Measurements from ENCODE around the gene PRR9. TPM values are rescaled to one million over a fixed set of nuclear protein-coding genes. Genes with fewer than 3 reads are reported as not detected.

PRR9 gene
- total RNA-seq, 1 experiment from 2014 or later = not detected

DNA sequence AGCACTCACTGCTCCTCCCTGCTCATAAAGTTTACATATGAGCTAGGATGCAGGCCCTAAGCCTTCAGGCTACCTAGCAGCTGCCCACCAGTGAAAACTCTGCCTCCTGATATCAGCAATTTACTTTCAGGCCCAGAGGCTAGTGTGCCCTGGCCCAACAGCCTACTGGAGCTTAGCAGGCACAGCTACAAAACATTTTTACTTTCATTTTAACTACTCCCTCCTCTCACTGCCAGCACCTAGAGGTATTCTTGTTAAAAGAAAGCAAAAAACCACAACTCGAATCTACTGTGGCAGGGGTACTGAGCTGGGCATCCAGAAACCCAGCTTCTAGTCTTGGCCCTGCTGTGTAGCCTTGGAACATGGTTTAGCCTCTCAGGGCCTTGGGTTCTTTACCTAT lies 36.3 kb downstream of the PRR9 start:
- CTCF ChIA-PET = no interaction called here
- no peak for ATAC-seq
- no peaks in the 10 kb centered on the region for H3K9me3 ChIP-seq (ENCODE audit: control insufficient read depth, insufficient read depth, low read depth, low read length)

DNA sequence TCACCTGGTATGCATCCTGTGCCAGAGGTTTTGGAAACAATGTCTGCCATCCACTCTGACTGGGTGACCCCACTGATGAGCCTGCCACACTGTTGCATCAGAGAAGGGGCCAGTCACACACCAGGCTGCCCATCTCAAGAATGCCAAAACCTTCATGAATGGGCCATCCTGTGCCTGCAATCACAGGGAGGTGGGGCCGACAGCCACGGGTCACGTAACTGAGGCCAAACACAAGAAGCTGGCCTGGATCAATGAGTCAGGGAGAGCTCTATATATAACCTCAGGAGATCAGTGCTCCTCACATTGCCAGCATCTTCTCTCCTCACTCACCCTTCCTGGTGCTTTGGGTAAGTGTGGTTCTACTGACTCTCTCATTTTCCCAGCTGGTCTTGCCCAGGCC lies 42.0 kb downstream of the PRR9 start, which contains the start of gene LORICRIN:
TSS of gene LORICRIN (plus strand) at position 301 of the 400 bp plus-strand sequence. CDS start 1,263 bp downstream, outside the sequence.
- Histone ChIP-seq H3K4me3 (ENCODE audit: low read depth in 2 of 2, low read length in 2 of 2) (no peak within 1 kb of the TSS), H3K36me3 (ENCODE audit: control insufficient read depth, insufficient read depth, low read length) (no peaks in the 10 kb centered on the region), H3K27ac (ENCODE audit: low read length) (no peak within 1 kb of the TSS), H3K27me3 (ENCODE audit: control insufficient read depth, insufficient read depth, low read length) (peaks cover 27% of the 10 kb centered on the region), H3K4me1 (ENCODE audit: control insufficient read depth, insufficient read depth, low read length) (0 out of 2 replicates have a peak, but pooled peaks cover 2% of the 10 kb centered on the region), H3K9me3 (ENCODE audit: control insufficient read depth, insufficient read depth, low read depth, low read length) (no peaks in the 10 kb centered on the region)
- no TSS peak for BruUV-seq (replicated peaks)
- intact Hi-C loops (cut with micrococcal nuclease; ENCODE audit: unreplicated experiment) = no loop called here
- DNase-seq (ENCODE audit: low read depth, low spot score) (no peak), ATAC-seq (no peak)
- no peak for TF ChIP-seq TCF7L2 (IDR thresholded peaks at IDR 0.05; ENCODE audit: low read depth, low read length)
- TF ChIP-seq, protein P1, sequence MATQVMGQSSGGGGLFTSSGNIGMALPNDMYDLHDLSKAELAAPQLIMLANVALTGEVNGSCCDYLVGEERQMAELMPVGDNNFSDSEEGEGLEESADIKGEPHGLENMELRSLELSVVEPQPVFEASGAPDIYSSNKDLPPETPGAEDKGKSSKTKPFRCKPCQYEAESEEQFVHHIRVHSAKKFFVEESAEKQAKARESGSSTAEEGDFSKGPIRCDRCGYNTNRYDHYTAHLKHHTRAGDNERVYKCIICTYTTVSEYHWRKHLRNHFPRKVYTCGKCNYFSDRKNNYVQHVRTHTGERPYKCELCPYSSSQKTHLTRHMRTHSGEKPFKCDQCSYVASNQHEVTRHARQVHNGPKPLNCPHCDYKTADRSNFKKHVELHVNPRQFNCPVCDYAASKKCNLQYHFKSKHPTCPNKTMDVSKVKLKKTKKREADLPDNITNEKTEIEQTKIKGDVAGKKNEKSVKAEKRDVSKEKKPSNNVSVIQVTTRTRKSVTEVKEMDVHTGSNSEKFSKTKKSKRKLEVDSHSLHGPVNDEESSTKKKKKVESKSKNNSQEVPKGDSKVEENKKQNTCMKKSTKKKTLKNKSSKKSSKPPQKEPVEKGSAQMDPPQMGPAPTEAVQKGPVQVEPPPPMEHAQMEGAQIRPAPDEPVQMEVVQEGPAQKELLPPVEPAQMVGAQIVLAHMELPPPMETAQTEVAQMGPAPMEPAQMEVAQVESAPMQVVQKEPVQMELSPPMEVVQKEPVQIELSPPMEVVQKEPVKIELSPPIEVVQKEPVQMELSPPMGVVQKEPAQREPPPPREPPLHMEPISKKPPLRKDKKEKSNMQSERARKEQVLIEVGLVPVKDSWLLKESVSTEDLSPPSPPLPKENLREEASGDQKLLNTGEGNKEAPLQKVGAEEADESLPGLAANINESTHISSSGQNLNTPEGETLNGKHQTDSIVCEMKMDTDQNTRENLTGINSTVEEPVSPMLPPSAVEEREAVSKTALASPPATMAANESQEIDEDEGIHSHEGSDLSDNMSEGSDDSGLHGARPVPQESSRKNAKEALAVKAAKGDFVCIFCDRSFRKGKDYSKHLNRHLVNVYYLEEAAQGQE (IDR thresholded peaks at IDR 0.05; ENCODE audit: insufficient read depth in 1 of 2, low read depth in 2 of 2, low read length in 1 of 2) = no peak
- no peak for TF ChIP-seq SIN3A (IDR thresholded peaks at IDR 0.05; ENCODE audit: borderline replicate concordance, insufficient read depth, low read depth, low read length)
- no peak for TF ChIP-seq POLR2AphosphoS5 (IDR thresholded peaks at IDR 0.05; ENCODE audit: low read depth, low read length)
- TF ChIP-seq, protein P2, sequence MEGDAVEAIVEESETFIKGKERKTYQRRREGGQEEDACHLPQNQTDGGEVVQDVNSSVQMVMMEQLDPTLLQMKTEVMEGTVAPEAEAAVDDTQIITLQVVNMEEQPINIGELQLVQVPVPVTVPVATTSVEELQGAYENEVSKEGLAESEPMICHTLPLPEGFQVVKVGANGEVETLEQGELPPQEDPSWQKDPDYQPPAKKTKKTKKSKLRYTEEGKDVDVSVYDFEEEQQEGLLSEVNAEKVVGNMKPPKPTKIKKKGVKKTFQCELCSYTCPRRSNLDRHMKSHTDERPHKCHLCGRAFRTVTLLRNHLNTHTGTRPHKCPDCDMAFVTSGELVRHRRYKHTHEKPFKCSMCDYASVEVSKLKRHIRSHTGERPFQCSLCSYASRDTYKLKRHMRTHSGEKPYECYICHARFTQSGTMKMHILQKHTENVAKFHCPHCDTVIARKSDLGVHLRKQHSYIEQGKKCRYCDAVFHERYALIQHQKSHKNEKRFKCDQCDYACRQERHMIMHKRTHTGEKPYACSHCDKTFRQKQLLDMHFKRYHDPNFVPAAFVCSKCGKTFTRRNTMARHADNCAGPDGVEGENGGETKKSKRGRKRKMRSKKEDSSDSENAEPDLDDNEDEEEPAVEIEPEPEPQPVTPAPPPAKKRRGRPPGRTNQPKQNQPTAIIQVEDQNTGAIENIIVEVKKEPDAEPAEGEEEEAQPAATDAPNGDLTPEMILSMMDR (IDR thresholded peaks at IDR 0.05) = no peak
- CTCF ChIA-PET = no interaction called here
- in situ Hi-C loops (cut with HindIII; ENCODE audit: low pct_unique_long_range_greater_than_20kb, low sequenced_read_pairs) = no loop called here
- POLR2A ChIA-PET = no interaction called here

More for the DNA sequence above, 36.3 kb downstream of the PRR9 start:
- Histone ChIP-seq H3K27me3 (ENCODE audit: control insufficient read depth, insufficient read depth, low read length) (peaks cover 5% of the 10 kb centered on the region; the same call in 1 of the 2 replicates), H3K4me3 (ENCODE audit: low read depth in 2 of 2, low read length in 2 of 2) (no peak overlapping the region), H3K27ac (ENCODE audit: low read length) (no peak overlapping the region), H3K36me3 (ENCODE audit: control insufficient read depth, insufficient read depth, low read length) (no peaks in the 10 kb centered on the region), H3K4me1 (ENCODE audit: control insufficient read depth, insufficient read depth, low read length) (no peaks in the 10 kb centered on the region)
- intact Hi-C loops (cut with micrococcal nuclease; ENCODE audit: unreplicated experiment) (no loop called here), in situ Hi-C loops (cut with HindIII; ENCODE audit: low pct_unique_long_range_greater_than_20kb, low sequenced_read_pairs) (no loop called here)
- no peak for TF ChIP-seq POLR2AphosphoS5 (IDR thresholded peaks at IDR 0.05; ENCODE audit: low read depth, low read length)
- TF ChIP-seq, protein P1 (IDR thresholded peaks at IDR 0.05; ENCODE audit: insufficient read depth in 1 of 2, low read depth in 2 of 2, low read length in 1 of 2) = no peak
- TF ChIP-seq TCF7L2 (IDR thresholded peaks at IDR 0.05; ENCODE audit: low read depth, low read length) = no peak
- POLR2A ChIA-PET = no interaction called here
- no peak for DNase-seq (ENCODE audit: low read depth, low spot score)
- BruUV-seq (replicated peaks) = no TSS peak
